ENCODE measurements around the gene C2.

Gene C2

DNA sequence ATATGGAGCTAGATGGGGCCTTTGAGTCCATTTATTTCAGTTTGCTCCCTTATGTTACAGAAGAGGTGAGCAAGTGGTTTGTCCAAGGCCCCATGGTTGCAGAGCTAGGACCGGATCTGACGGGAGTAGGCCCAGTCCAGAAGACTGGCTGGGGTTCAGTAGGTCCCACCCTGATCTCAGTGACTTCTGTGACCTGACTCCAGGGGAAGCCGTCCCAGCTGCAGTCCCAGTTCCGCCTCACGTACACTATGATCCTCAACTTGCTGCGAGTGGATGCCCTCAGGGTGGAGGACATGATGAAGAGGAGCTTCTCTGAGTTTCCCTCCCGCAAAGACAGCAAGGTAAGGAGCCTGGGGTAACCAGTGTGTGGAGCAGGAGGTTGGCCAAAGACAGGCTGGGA lies 39.0 kb downstream of the C2 start:
- TF ChIP-seq CTCF (IDR thresholded peaks at IDR 0.05; ENCODE audit: insufficient read depth, low read length) (no peak), SPI1 (IDR thresholded peaks at IDR 0.05; ENCODE audit: borderline replicate concordance, low read depth) (no peak), POLR2AphosphoS5 (IDR thresholded peaks at IDR 0.05; ENCODE audit: low read depth) (no peak), GABPA (IDR thresholded peaks at IDR 0.05; ENCODE audit: low read depth) (no peak)
- TF ChIP-seq, protein P1, sequence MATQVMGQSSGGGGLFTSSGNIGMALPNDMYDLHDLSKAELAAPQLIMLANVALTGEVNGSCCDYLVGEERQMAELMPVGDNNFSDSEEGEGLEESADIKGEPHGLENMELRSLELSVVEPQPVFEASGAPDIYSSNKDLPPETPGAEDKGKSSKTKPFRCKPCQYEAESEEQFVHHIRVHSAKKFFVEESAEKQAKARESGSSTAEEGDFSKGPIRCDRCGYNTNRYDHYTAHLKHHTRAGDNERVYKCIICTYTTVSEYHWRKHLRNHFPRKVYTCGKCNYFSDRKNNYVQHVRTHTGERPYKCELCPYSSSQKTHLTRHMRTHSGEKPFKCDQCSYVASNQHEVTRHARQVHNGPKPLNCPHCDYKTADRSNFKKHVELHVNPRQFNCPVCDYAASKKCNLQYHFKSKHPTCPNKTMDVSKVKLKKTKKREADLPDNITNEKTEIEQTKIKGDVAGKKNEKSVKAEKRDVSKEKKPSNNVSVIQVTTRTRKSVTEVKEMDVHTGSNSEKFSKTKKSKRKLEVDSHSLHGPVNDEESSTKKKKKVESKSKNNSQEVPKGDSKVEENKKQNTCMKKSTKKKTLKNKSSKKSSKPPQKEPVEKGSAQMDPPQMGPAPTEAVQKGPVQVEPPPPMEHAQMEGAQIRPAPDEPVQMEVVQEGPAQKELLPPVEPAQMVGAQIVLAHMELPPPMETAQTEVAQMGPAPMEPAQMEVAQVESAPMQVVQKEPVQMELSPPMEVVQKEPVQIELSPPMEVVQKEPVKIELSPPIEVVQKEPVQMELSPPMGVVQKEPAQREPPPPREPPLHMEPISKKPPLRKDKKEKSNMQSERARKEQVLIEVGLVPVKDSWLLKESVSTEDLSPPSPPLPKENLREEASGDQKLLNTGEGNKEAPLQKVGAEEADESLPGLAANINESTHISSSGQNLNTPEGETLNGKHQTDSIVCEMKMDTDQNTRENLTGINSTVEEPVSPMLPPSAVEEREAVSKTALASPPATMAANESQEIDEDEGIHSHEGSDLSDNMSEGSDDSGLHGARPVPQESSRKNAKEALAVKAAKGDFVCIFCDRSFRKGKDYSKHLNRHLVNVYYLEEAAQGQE (IDR thresholded peaks at IDR 0.05; ENCODE audit: insufficient replicate concordance, low read depth), result no peak
- no peaks in the 10 kb centered on the region for H3K27me3 ChIP-seq (ENCODE audit: insufficient read depth, poor library complexity, severe bottlenecking)
- no peak for DNase-seq (ENCODE audit: low read depth in 1 of 2, low spot score in 1 of 2)
- H3K4me3 ChIP-seq (replicated peaks; ENCODE audit: insufficient read depth, low read length), result no peak overlapping the region
- no peak overlapping the region for H3K27ac ChIP-seq (replicated peaks)

- no peak overlapping the region for H3K4me3 ChIP-seq (replicated peaks; ENCODE audit: insufficient read depth, low read length)
- no peak for TF ChIP-seq POLR2AphosphoS5 (IDR thresholded peaks at IDR 0.05; ENCODE audit: low read depth)
- TF ChIP-seq, protein P1 (IDR thresholded peaks at IDR 0.05; ENCODE audit: insufficient replicate concordance, low read depth), result no peak
- no peak for TF ChIP-seq GABPA (IDR thresholded peaks at IDR 0.05; ENCODE audit: low read depth)
- no peak for TF ChIP-seq CTCF (IDR thresholded peaks at IDR 0.05; ENCODE audit: insufficient read depth, low read length)
- TF ChIP-seq SPI1 (IDR thresholded peaks at IDR 0.05; ENCODE audit: borderline replicate concordance, low read depth), result no peak
- no peak for DNase-seq (ENCODE audit: low read depth in 1 of 2, low spot score in 1 of 2)
- no peak overlapping the region for H3K27ac ChIP-seq (replicated peaks)
- no peaks in the 10 kb centered on the region for H3K27me3 ChIP-seq (ENCODE audit: insufficient read depth, poor library complexity, severe bottlenecking)
These were observed 39.7 kb downstream of the C2 start for GRCh38 chr6:31966997-31967925.

DNA sequence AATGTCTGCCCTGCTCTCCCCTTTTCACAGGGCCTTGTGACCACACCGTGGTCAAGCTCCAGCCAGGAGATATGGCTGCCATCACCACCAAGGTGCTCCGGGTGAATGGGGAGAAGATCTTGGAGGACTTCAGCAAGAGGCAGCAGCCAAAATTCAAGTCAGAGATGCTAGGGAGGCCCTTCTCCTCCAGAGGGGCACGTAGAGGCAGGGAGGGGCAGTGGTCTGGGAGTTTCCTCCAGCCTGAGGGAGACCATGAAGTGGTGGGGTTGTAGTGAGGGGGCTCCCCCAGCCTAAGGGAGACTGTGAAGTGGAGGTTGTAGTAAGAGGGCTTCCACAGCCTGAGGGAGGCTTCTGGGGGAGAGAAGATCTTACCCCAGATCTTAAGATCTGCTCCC lies 40.4 kb downstream of the C2 start:
- no peak for DNase-seq (ENCODE audit: low read depth in 1 of 2, low spot score in 1 of 2)
- no peak overlapping the region for H3K27ac ChIP-seq (replicated peaks)
- no peak overlapping the region for H3K4me3 ChIP-seq (replicated peaks; ENCODE audit: insufficient read depth, low read length)

More for the DNA sequence above, 40.4 kb downstream of the C2 start:
- TF ChIP-seq CTCF (IDR thresholded peaks at IDR 0.05; ENCODE audit: insufficient read depth, low read length) (no peak), POLR2AphosphoS5 (IDR thresholded peaks at IDR 0.05; ENCODE audit: low read depth) (no peak), GABPA (IDR thresholded peaks at IDR 0.05; ENCODE audit: low read depth) (no peak), SPI1 (IDR thresholded peaks at IDR 0.05; ENCODE audit: borderline replicate concordance, low read depth) (no peak)
- TF ChIP-seq, protein P1 (IDR thresholded peaks at IDR 0.05; ENCODE audit: insufficient replicate concordance, low read depth), result no peak
- no peaks in the 10 kb centered on the region for H3K27me3 ChIP-seq (ENCODE audit: insufficient read depth, poor library complexity, severe bottlenecking)
